HUDEP-2 (cell line): ENCODE measurements around the gene NAT14.

Experiments
- DNase-seq, 76 experiments: peaks; one replicate each; lab custom pipeline; 2025; ENCODE audit not compliant: unreplicated experiment in 76 of 76; lab: John Stamatoyannopoulos, UW

Gene NAT14

DNA sequence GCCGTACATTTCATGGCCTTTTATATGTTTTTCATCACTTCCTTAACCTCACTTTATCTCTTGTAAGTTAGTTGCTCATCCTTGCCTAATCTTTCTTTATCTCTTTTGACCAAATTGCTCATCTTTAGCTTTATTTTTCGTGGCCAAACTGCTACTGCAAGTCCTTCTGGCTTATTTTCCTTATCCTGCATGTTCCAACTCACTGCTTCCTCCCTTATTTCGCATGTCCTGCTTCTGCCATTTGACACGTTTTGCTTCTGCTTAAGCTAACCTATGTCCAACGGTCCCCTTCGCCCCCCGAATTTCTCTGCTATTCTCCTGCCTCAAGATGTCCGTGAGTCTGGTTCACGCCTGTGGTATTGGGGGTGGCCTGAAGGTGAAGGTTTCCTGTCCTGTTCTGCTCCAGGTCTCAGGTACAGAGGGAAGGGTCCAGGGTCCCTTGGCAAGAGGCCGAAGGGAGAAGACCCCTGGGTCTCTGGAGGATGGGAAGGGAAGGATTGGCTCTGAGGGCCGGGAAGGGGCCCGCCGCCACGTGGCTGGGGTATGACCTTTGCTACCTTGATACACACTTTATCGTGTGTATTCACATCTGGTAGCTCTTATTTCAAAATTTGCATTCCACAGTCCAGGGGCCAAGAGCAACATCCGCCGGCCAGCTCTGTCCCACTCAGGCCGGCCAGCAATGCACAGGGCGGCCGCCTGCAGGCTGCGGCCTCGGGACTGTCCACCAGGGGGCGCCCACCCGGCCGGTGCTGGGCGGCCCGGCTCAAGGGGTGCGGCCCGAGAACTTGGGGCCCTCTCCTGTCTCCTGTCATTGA is 17.5 kb upstream of the NAT14 start:
- peak in 71 of 76 experiments; percentile 36 to 98 (median 78) for DNase-seq

DNA sequence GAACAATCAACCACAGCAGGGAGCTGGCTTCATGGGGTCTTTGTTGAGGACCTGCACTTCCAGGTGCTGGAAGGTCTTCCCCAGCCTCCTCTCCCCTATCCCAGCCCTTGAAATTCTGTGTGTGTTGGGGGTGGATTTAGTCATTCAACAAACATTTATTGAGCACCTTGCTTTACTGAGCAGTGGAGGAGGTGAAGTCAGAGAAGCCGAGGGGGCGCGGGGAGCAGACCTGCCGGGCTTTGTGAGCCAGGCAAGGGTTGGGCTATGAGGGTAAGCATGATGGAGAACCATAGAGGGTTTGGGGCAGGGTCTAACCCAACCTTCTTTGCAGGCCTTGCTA is 17.0 kb upstream of the NAT14 start:
- DNase-seq, result no peak

- no peak for DNase-seq
These were observed 13.7 kb upstream of the NAT14 start for GRCh38 chr19:55471266-55471665.

- no peak for DNase-seq
These were observed 12.5 kb upstream of the NAT14 start for GRCh38 chr19:55472463-55472862.

- peak in 12 of 76 experiments; percentile 16 to 49 (median 27) for DNase-seq
These were observed 11.6 kb upstream of the NAT14 start for GRCh38 chr19:55473225-55474012.

DNA sequence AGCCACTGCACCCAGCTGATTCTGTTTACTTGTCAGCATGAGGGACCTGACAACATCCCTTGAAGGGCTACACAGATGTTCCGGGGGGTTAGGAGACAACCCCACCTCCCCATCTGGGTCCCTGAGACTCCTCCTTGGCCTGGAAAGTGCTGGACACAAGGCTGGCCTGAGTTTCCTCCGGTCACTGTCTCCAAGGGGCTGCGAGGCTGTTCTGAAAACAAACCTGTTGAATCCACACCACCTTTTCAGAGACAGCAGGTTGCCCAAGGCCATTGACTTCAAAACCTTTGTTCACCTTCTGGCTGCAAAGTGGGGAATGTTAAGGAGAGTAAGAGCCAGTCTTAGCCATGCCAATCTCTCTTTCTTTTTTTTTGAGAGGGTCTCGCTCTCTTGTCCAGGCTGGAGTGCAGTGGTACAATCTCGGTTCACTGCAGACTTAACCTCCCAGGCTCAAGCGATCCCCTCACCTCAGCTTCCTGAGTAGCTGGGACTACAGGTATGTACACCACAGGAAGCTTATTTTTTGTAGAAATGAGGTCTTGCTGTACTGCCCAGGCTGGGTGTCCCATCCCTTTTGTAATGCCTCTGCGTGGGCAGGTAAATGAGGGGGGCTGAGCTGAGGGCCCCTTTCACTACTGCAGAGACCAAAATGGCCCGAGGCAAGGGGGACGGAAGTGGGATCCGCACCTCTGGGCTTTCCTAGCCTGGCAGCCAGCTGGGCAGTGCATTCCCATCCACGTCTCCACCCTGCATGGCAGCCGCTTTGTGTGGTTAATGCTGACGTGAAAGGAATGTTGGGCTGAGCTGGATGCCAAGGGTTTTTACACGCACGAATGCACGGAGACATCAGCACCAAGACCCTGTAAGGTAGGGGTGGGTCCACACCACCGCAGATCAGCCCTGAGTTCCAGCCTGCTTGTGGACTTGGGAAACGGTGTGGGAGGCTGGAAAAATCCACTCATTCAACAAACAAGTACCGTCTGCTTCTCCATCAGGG is 10.4 kb upstream of the NAT14 start:
- no peak for DNase-seq

- DNase-seq, result peak; percentile 57 to 100 (median 99)
These were observed 8.8 kb upstream of the NAT14 start, which contains the start of gene ZNF628 for GRCh38 chr19:55476100-55476775. ZNF628 (plus strand) TSS chr19:55476617; CDS start chr19:55479911, 3,294 bp downstream.

DNA sequence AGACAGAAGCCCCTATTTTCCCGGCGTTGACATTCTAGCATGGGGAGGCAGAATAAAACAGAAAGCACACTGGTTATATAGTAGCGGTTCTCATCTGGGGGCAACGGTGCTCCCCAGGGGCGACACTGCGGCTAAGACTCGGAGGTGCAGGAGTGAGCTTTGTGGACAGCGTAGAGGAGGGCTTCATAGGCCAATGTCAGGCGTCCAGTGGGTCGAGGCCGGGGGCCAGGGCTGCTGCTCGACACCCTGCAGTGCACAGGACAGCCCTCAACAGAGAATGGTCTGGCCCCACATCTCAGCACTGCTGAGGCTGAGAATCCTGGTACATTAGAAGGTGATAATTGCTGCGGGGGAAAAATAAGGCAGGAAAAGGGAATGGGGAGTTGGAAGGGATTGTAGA is 7.1 kb upstream of the NAT14 start:
- DNase-seq, result no peak

- no peak for DNase-seq
These were observed 6.6 kb upstream of the NAT14 start for GRCh38 chr19:55478364-55478763.

DNA sequence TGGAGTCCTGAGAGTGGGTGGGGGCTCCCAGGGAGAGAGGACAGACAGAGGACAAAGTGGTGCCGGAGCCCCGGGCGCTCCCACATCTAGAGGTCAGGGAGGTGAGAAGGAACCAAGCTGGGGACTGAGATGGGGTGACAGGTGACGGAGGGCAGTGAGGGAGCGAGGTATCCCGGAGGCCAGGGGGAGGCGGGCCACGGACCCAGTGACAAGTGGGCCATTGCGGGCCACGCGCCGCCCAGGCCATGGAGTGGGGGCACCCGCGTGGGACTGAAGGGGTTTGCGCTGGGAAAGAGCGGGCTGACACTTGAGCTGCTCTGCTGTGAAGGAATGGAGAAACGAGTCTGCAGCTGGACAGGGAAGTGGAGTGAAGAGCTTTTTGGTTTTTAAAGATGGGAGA is 5.9 kb upstream of the NAT14 start:
- no peak for DNase-seq

DNA sequence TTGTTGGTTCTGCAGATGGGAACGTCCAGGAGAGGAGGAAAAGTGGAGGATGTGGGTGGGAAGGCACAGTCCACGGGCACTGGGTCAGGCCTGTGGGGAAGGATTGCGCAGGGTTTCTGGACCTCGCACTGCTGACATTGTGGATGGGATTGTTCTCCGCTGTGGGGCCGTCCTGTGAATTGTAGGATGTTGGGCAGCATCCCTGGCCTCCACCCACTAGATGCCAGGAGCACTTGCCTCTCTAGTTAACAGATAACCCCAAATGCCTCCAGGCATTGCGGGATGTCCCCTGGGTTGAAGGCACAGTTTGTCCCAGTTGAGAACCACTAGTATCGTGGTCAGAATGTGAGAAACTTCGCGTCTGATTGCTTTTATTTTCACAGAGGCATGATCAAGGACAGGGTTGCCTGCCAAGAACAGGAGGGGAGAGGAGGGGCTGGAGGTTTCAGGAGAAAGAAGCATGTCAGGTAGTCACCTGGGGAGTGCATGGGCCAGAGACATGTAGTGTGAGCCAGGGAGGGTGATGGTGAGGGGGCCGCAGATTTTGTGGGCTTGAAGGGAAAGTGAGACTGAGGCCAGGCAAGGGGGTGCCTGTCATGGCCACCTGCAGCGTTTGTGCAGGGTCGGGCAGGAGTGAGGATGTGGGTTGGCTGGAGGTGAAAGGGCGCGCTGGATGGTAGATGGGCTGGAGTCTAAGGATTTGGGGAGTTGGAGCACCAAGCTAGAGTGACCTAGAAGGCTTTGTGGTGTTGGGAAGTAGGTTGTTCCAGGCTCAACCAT is 5.3 kb upstream of the NAT14 start:
- peak in 1 of 76 experiments; percentile 13 for DNase-seq

DNA sequence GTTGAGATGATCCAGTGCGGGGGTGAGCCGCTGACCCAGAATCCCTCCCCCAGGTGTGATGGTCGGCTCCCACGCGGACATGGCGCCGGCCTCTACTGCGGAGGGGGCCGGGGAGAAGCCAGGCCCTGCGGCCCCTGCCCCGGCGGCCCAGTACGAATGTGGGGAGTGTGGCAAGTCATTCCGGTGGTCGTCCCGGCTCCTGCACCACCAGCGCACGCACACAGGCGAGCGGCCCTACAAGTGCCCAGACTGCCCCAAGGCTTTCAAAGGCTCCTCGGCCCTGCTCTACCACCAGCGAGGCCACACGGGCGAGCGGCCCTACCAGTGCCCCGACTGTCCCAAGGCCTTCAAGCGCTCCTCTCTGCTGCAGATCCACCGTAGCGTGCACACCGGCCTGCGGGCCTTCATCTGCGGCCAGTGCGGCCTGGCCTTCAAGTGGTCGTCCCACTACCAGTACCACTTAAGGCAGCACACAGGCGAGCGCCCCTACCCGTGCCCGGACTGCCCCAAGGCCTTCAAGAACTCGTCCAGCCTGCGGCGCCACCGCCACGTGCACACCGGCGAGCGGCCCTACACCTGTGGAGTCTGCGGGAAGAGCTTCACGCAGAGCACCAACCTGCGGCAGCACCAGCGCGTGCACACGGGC is 3.7 kb upstream of the NAT14 start:
- DNase-seq, result no peak

DNA sequence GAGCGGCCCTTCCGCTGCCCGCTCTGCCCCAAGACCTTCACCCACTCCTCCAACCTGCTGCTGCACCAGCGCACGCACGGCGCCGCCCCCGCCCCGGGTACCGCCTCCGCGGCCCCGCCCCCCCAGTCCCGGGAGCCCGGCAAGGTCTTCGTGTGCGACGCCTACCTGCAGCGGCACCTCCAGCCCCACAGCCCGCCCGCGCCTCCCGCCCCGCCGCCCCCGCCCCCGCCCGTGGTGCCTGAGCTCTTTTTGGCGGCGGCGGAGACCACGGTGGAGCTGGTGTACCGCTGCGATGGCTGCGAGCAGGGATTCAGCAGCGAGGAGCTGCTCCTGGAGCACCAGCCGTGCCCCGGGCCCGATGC is 3.2 kb upstream of the NAT14 start:
- DNase-seq, result no peak

DNA sequence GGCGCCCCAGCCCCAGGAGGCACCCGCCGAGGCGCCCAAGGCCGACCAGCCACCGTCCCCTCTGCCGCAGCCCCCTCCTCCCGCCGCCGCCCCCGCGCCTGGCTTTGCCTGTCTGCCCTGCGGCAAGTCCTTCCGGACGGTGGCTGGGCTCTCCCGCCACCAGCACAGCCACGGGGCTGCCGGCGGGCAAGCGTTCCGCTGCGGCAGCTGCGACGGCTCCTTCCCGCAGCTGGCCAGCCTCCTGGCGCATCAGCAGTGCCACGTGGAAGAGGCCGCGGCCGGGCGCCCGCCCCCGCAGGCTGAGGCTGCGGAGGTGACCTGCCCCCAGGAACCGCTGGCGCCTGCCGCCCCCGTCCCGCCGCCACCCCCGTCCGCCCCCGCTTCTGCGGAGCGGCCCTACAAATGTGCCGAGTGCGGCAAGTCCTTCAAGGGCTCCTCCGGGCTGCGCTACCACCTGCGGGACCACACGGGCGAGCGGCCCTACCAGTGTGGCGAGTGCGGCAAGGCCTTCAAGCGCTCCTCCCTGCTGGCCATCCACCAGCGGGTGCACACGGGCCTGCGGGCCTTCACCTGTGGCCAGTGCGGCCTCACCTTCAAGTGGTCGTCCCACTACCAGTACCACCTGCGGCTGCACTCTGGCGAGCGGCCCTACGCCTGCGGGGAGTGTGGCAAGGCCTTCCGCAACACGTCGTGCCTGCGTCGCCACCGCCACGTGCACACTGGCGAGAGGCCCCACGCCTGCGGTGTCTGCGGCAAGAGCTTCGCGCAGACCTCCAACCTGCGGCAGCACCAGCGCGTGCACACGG is 2.6 kb upstream of the NAT14 start:
- DNase-seq, result no peak

DNA sequence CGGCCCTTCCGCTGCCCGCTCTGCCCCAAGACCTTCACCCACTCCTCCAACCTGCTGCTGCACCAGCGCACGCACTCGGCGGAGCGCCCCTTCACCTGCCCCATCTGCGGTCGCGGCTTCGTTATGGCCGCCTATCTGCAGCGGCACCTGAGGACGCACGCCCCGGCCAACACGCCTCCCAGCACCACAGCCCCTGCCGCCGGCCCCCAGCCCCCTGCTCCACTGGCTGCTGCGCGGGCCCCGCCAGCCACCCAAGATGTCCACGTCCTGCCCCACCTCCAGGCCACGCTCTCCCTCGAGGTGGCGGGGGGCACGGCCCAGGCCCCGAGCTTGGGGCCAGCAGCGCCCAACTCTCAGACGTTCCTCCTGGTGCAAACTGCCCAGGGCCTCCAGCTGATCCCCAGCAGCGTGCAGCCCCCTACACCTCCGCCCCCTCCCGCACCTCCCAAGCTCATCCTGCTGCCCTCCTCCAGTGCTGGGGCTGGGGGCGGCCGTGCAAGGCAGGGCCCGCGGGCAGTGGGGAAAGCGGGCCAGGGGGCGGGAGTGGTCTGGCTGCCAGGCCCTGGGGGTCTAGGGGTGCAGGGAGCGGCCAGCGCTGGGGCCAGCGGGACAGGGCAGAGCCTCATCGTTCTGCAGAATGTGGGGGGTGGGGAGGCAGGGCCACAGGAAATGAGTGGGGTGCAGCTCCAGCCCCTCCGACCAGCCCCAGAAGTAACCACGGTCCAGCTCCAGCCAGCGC is 1.9 kb upstream of the NAT14 start:
- no peak for DNase-seq

- no peak for DNase-seq
These were observed 1.0 kb upstream of the NAT14 start for GRCh38 chr19:55483706-55484592.
